Activated T-cell treated with anti-CD3 and anti-CD28 coated beads, Interleukin-2, amount 50 U/mL, for 4 hours (primary cell): ENCODE data around the gene RASGRF1. TPM values are rescaled to one million over a fixed set of nuclear protein-coding genes. Genes with fewer than 3 reads are reported as not detected.
"Not testable (repeated sequence)": the region's sequence is repeated elsewhere in the genome, so short reads cannot be mapped to it uniquely, and the experiment has no call there.

Experiments used
- ATAC-seq, 2 donors: fragments of 200-7000 bp; cut with Tn5 transposase; one replicate each; pipeline ENCODE4 v1.10.0; 2021
- DNase-seq: peaks from one replicate; pipeline ENCODE4 v3.0.0-alpha.2; 2020
- H3K27me3 Mint-ChIP-seq: one replicate; pipeline ENCODE4 v1.8.0; 2021; ENCODE audit warnings: low read depth, mixed read lengths
- H3K36me3 Mint-ChIP-seq: one replicate; pipeline ENCODE4 v1.8.0; 2022; ENCODE audit warnings: mixed read lengths; ENCODE audit not compliant: insufficient read depth
- H3K4me1 Mint-ChIP-seq: one replicate; pipeline ENCODE4 v1.8.0; 2021; ENCODE audit warnings: low read depth, mixed read lengths
- H3K4me3 Mint-ChIP-seq: one replicate; pipeline ENCODE4 v1.8.0; 2021; ENCODE audit warnings: mild to moderate bottlenecking, moderate library complexity, mixed read lengths
- H3K9me3 Mint-ChIP-seq: one replicate; pipeline ENCODE4 v1.8.0; 2021; ENCODE audit warnings: mixed read lengths
- total RNA-seq, 3 donors: library from RNA; stranded (reverse); gene quantifications; one replicate each; pipeline ENCODE4 v1.2.1, GENCODE V29; 2021

Gene RASGRF1
- total RNA-seq, 3 donors from 2014 or later: 0.05 TPM; not detected in 2

DNA sequence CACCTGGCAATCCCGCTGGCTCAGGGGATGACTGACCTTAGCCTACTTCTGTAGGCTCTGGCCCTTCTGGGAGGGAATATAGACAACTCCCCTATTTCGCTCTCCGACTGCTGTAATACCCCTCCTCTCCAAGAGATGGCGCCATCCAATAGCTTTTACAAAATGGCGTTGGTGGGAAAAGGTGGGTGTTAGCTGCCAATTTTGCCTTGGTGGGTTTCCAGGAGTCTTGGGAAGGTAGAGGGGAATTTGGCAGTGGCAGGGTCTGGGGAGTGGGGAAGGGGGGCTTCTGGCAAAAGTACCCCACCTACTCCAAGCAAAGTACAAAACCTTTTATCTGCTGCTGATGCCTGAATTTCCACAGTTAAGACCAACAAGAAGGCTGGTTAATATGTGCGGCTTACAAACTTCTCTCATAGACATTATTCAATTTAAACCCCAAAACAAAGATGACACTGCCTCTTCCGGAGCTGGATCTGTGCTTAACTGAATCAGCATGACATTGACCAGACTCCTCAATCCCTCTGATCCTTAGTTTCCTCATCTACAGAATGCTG lies 62.1 kb downstream of the RASGRF1 start:
- Mint-ChIP-seq H3K36me3 (no peaks in the 10 kb centered on the region), H3K4me1 (no peaks in the 10 kb centered on the region), H3K27me3 (peaks cover 9% of the 10 kb centered on the region), H3K4me3 (no peak overlapping the region), H3K9me3 (peaks cover 10% of the 10 kb centered on the region)
- ATAC-seq: no peak
- DNase-seq: no peak

DNA sequence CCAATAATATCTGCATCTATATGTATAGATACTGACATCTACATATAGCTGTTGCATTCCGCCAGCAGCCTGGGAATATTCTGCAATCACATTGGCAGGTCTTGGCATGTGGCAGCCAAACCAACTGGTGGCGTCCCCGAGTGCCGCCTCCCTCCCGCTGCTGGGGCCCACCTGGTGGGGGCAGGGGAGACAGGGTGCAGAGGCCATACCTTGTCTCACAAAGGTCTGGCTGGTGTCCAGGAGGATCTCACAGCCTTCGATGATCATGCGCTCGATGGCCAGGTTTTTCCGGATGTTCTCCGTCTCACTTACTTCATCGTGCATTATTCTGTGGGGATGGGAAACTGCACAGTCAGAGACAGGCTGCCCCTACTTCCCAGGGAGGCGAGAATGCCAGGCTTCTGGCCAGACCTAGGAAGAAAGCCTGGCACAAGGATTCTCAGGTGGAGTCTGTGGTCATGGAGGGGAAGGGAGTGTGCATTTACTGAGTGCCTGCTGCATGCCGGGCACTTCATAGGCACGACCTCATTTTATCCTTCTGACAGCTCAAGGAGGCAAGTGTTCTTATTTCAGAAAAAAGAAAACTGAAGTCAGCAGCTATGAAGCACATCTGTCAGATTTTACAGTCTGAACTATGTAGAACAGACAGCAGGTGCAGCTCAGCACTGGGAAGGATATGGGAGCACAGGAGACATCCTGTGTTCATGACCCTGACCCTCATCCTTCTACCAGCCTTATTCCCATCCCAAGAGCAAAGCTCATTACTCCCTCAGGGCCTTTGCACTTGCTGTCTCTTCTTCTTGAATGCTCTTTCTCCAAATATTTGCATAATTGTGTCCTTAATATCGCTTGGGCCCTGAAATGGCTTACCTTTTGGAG lies 62.8 kb downstream of the RASGRF1 start:
- Mint-ChIP-seq H3K36me3 (no peaks in the 10 kb centered on the region), H3K4me3 (no peak overlapping the region), H3K27me3 (peaks cover 9% of the 10 kb centered on the region), H3K4me1 (no peaks in the 10 kb centered on the region), H3K9me3 (peaks cover 10% of the 10 kb centered on the region)
- ATAC-seq (no peak), DNase-seq (no peak)

DNA sequence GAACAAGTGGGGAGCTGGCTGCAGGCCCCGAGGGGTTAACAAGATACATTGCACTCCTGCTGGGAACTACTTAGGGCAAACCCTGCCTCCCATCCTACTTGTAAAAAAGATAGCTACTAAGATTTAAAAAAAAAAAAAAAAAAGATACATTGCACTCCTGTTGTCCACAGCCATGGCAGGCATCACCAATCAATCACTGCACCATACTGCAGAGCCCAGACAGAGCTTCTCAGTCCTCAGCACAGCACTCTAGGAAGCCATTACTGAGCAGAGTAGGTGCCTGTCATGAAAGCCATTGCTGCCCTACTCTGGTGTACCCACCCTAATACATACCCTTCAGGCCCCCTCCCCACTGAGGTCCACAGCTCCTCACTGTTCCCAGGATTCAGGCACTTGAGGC lies 64.8 kb downstream of the RASGRF1 start:
- H3K36me3 Mint-ChIP-seq: no peaks in the 10 kb centered on the region
- no peak overlapping the region for H3K4me3 Mint-ChIP-seq
- H3K9me3 Mint-ChIP-seq: peaks cover 10% of the 10 kb centered on the region
- no peak for ATAC-seq
- peaks cover 9% of the 10 kb centered on the region for H3K27me3 Mint-ChIP-seq
- no peak for DNase-seq
- H3K4me1 Mint-ChIP-seq: no peaks in the 10 kb centered on the region

DNA sequence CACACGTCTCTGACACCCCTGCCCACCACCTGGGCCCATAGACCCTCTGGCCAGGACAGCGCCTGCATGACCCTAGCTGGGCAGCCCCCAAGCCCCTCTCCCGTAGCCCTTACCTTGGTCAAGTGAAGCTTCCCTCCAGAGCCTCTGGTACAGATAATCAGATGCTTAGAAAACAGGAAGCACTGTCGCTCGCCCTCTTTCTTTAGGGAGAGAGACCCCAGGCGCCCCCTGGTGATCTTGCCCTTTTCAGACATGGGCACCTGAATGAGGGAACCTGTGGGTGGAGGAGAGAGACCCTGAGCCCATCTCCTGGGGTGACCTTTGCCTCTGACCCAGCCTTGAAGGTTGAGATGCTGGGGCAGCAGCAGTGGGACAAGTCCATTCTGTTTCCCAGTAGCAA lies 65.4 kb downstream of the RASGRF1 start:
- ATAC-seq (no peak), DNase-seq (no peak)
- Mint-ChIP-seq H3K27me3 (peaks cover 6% of the 10 kb centered on the region), H3K9me3 (peaks cover 10% of the 10 kb centered on the region), H3K4me1 (no peaks in the 10 kb centered on the region), H3K36me3 (no peaks in the 10 kb centered on the region), H3K4me3 (no peak overlapping the region)

DNA sequence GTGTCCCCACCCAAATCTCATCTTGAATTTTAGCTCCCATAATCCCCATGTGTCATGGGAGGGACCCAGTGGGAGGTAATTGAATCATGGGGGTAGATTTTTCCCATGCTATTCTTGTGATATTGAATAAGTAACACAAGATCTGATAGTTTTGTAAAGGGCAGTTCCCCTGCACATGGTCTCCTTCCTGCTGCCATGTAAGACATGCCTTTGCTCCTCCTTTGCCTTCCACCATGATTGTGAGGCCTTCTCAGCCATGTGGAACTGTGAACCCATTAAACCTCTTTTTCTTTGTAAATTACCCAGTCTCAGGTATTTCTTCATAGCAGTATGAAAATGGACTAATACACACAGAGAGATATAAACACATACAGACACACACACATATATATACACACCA lies 66.1 kb downstream of the RASGRF1 start:
- not testable (repeated sequence) for H3K27me3 Mint-ChIP-seq, DNase-seq, ATAC-seq, H3K4me3 Mint-ChIP-seq, H3K4me1 Mint-ChIP-seq, H3K36me3 Mint-ChIP-seq
- peaks cover 10% of the 10 kb centered on the region for H3K9me3 Mint-ChIP-seq

DNA sequence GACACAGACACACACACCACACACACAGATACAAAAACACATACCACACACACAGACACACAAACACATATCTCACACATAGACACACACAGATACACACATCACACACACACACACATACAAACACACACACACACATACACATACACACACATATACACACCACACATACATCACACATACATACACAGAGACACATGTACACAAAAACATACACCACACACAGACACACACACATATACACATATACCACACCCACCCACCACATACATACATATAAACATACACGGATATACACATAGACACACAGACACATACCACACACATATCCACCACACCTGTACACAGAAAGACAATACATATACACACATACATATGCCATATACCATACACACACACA lies 66.7 kb downstream of the RASGRF1 start:
- DNase-seq (no peak), ATAC-seq (no peak)
- Mint-ChIP-seq H3K4me1 (no peaks in the 10 kb centered on the region), H3K9me3 (peaks cover 10% of the 10 kb centered on the region), H3K4me3 (no peak overlapping the region), H3K27me3 (peaks cover 6% of the 10 kb centered on the region), H3K36me3 (no peaks in the 10 kb centered on the region)

DNA sequence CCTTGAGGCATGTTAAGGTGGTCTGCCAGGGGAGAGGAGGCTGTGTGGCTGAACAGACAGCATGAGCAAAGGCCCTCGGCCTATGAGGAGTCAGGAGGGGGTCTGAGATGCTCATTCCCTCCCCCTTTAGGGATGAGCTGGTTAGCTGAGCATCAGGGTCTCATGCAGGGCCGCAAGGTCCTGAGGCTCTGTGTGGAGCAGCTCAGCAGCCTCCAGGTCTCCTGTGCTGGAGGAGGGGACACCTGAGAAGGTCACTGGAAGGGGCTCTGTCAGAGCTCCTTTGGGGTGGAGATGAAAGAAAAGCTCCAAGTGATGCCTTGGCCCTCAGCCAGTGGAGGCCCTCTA lies 67.1 kb downstream of the RASGRF1 start:
- no peak for DNase-seq
- no peak overlapping the region for H3K4me3 Mint-ChIP-seq
- ATAC-seq: no peak
- peaks cover 6% of the 10 kb centered on the region for H3K27me3 Mint-ChIP-seq
- no peaks in the 10 kb centered on the region for H3K36me3 Mint-ChIP-seq
- no peaks in the 10 kb centered on the region for H3K4me1 Mint-ChIP-seq
- peaks cover 10% of the 10 kb centered on the region for H3K9me3 Mint-ChIP-seq

DNA sequence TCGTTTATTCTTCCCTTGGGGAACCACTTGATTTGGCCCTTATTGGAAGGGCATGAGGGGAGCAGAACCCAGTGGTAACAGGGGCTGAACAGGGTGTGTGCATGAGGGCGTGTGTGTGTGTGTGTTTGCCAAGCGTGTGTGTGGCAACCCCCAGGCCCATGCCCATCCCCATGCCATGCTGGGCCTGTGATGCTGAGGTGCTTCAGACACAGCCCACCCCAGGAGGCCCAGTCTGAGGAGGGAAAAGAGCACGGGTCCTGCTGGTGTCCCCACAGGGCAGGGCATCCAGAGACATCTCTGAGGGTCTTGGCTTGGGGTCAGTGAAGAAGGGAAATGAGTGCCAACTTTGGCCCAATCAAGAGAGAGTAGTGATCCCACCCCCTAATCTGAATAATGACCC lies 71.6 kb downstream of the RASGRF1 start:
- H3K9me3 Mint-ChIP-seq: peaks cover 2% of the 10 kb centered on the region
- no peaks in the 10 kb centered on the region for H3K36me3 Mint-ChIP-seq
- no peak overlapping the region for H3K4me3 Mint-ChIP-seq
- H3K27me3 Mint-ChIP-seq: peaks cover 2% of the 10 kb centered on the region
- DNase-seq (no peak), ATAC-seq (no peak)
- no peaks in the 10 kb centered on the region for H3K4me1 Mint-ChIP-seq

DNA sequence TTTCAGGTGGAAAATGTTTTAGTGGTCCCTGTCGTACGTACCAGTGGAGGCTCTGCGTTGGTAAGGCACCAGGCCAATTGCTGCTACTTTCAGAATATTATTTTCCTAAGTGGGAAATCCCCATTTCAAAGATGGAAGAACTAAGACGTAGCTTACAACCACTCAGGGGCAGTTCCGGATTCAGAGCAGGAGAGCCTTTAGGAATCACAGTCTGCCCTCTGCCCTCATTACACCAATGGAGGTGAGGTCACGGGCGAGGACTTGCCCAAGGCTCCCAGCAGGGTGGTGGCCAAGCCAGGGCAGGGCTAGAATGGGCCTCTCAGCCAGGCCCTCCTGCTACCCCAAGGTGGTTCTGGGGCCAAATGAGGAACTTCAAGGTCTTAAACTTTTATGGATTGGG lies 72.6 kb downstream of the RASGRF1 start:
- H3K27me3 Mint-ChIP-seq: no peaks in the 10 kb centered on the region
- no peaks in the 10 kb centered on the region for H3K9me3 Mint-ChIP-seq
- DNase-seq (no peak), ATAC-seq (no peak)
- H3K36me3 Mint-ChIP-seq: no peaks in the 10 kb centered on the region
- no peaks in the 10 kb centered on the region for H3K4me1 Mint-ChIP-seq
- H3K4me3 Mint-ChIP-seq: no peak overlapping the region

DNA sequence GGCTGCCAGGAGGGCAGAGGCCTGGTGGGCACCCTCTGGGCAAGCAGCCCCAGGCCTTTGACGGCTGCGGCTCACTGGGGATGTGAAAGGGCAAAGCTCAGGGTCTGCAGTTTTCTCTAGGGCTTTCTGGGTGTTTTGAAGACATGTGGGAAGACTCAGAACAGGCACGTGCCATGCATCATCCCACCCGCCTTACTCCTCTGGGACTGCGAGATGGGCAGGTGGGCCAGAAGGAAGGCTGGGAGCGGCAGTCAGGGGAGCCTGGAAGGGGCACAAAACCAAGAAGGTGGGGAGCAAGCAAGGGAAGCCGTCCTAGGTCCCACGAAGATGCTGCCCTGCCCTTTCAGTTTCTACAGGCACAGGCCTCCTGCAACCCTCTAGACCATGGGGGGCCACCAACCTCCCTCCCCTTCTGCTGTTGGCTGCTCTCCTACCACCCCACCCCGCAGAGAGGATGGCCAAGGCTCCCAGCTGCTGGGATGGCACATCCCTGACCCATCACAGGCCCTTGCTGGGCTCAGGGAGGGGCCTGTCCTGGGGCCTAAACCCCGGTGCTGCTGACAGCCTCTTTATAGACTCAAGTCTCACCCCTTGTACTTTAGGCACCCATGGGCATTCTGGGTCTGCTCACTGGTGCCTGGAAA lies 73.9 kb downstream of the RASGRF1 start:
- Mint-ChIP-seq H3K36me3 (no peaks in the 10 kb centered on the region), H3K4me3 (no peak overlapping the region), H3K27me3 (no peaks in the 10 kb centered on the region), H3K4me1 (no peaks in the 10 kb centered on the region), H3K9me3 (no peaks in the 10 kb centered on the region)
- DNase-seq (no peak), ATAC-seq (no peak)

DNA sequence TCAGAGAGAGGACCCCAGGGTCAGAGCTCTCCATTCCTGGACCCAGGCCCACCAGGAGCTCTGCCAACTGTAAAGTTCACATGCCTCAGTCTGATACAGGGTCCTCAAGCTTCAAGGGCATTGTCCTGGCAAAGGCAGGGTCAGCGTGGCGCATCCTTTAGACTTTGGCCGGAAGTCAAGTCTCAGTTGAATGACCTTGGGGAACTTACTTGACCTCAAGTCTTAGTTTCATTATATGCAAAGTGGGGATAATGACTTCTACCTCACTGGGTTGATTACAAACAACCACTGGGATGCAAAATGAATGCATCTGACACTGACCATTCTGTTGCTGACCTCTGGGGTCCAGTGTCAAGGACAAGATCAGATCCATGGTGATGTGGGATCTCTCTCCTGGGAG lies 75.2 kb downstream of the RASGRF1 start:
- no peaks in the 10 kb centered on the region for H3K36me3 Mint-ChIP-seq
- no peaks in the 10 kb centered on the region for H3K9me3 Mint-ChIP-seq
- DNase-seq (no peak), ATAC-seq (no peak)
- H3K27me3 Mint-ChIP-seq: peaks cover 5% of the 10 kb centered on the region
- no peaks in the 10 kb centered on the region for H3K4me1 Mint-ChIP-seq
- H3K4me3 Mint-ChIP-seq: no peak overlapping the region

DNA sequence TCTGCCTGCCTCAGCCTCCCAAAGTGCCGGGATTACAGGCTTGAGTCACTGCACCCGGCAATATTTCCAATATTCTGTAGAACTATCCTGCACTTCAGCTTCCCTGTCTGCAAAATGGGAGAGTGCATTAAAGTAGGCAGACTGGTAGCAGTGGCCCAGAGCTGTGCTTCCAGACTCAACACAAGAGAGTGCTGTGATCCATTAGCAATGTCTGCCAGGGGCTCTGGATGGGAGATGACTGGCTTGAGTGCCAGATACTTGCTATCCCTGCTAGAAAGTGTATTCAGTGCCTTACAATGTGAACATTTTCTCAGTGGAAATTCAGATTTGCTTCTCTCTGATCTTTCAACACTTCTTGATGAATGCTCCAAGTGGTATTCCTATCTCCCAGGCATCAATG lies 80.3 kb downstream of the RASGRF1 start:
- H3K27me3 Mint-ChIP-seq: peaks cover 5% of the 10 kb centered on the region
- H3K36me3 Mint-ChIP-seq: no peaks in the 10 kb centered on the region
- H3K9me3 Mint-ChIP-seq: no peaks in the 10 kb centered on the region
- no peaks in the 10 kb centered on the region for H3K4me1 Mint-ChIP-seq
- ATAC-seq (no peak), DNase-seq (no peak)
- H3K4me3 Mint-ChIP-seq: no peak overlapping the region

DNA sequence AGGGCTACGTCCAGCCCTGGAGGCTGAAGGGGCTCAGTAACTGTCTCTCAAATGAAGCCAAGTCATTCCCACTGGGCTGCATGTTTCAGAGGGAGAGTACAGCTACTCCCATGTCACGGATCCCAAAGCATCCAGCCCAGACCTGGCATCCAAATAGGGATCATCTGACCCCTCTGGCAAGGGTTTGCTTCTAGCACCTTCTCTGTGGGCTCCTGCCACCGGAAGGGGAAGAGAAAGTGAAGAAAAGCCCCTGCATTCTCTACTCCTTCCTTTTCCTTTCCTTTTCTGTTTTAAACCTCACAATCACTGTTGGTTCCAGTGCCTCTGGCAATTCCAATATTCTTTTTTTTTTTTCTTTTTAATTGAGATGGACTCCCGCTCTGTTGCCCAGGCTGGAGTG lies 81.2 kb downstream of the RASGRF1 start:
- H3K4me1 Mint-ChIP-seq: peaks cover 7% of the 10 kb centered on the region
- no peak for ATAC-seq
- H3K9me3 Mint-ChIP-seq: no peaks in the 10 kb centered on the region

DNA sequence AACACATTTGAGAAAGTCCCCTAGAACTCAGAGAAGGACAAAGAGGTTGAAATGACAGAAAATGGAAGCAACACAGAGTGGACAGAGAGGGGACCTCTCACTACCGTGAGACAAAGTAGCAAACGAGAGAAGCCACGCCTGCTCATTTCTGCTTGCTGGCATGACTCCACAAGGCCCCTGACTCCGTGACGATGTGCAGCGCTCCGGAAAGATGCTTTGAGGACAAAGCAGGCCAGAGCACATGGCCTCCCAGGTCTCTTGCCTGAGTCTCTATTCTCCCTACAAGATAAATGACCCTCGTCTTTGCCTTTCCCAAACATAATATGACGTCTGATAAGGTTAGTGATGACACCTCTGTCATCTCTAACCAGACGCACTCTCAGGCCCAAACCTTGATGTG lies 81.9 kb downstream of the RASGRF1 start:
- Mint-ChIP-seq H3K4me3 (no peak overlapping the region), H3K9me3 (no peaks in the 10 kb centered on the region), H3K4me1 (peaks cover 7% of the 10 kb centered on the region), H3K27me3 (peaks cover 5% of the 10 kb centered on the region), H3K36me3 (no peaks in the 10 kb centered on the region)
- ATAC-seq: no peak
- DNase-seq: no peak

More for the DNA sequence above, 81.2 kb downstream of the RASGRF1 start:
- no peak for DNase-seq
- Mint-ChIP-seq H3K4me3 (no peak overlapping the region), H3K27me3 (peaks cover 5% of the 10 kb centered on the region), H3K36me3 (no peaks in the 10 kb centered on the region)

DNA sequence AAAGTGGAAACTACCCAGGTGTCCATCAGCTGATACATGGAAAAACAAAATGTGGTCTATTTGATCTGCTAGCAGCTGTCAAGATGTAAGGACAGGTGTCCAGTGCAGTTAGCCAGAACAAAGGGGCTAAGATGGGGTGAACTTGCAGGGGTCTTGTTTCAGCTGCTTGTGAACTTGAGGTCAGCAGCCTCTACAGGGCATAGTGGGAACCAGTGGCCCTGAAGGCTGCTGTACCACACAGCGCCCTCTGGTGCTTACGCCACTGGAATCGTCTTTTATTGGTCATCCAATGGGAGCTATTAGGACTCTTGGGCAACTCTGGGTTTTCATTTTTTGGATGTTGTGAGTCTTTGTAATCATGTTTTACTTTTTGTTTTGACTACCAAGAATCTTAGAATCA lies 83.5 kb downstream of the RASGRF1 start:
- no peak overlapping the region for H3K4me3 Mint-ChIP-seq
- H3K4me1 Mint-ChIP-seq: peaks cover 7% of the 10 kb centered on the region
- no peaks in the 10 kb centered on the region for H3K36me3 Mint-ChIP-seq
- peaks cover 5% of the 10 kb centered on the region for H3K27me3 Mint-ChIP-seq
- DNase-seq (no peak), ATAC-seq (no peak)
- no peaks in the 10 kb centered on the region for H3K9me3 Mint-ChIP-seq
